Activated T-cell treated with anti-CD3 and anti-CD28 coated beads, Interleukin-2, amount 50 U/mL, for 72 hours (primary cell): ENCODE data around the gene SPNS3. TPM values are rescaled to one million over a fixed set of nuclear protein-coding genes. Genes with fewer than 3 reads are reported as not detected.

Experiments used
- ATAC-seq, 2 donors: fragments of 150-1000 bp; cut with Tn5 transposase; replicated peaks in 1 of 2; 2 replicates each; pipeline ENCODE4 v1.10.0; 2021; ENCODE audit warnings: moderate library complexity in 2 of 2, mild to moderate bottlenecking in 1 of 2
- DNase-seq, 2 donors: peaks; one replicate each; pipeline ENCODE4 v3.0.0; 2021 to 2022; ENCODE audit warnings: mixed read lengths in 1 of 2
- H3K27ac Mint-ChIP-seq: one replicate; pipeline ENCODE4 v1.8.0; 2022; ENCODE audit warnings: mild to moderate bottlenecking, moderate library complexity, mixed read lengths
- H3K27me3 Mint-ChIP-seq: one replicate; pipeline ENCODE4 v1.8.0; 2022; ENCODE audit warnings: low read depth, mixed read lengths
- H3K36me3 Mint-ChIP-seq, 2 donors: one replicate each; pipeline ENCODE4 v1.8.0; 2022; ENCODE audit warnings: mixed read lengths in 2 of 2, mild to moderate bottlenecking in 1 of 2; ENCODE audit not compliant: insufficient read depth in 2 of 2
- H3K4me1 Mint-ChIP-seq: one replicate; pipeline ENCODE4 v1.8.0; 2022; ENCODE audit warnings: low read depth, mixed read lengths
- H3K4me3 Mint-ChIP-seq, 2 donors: one replicate each; pipeline ENCODE4 v1.8.0; 2022; ENCODE audit warnings: mild to moderate bottlenecking in 2 of 2, mixed read lengths in 2 of 2, moderate library complexity in 2 of 2
- H3K9me3 Mint-ChIP-seq, 2 donors: one replicate each; pipeline ENCODE4 v1.8.0; 2022; ENCODE audit warnings: mixed read lengths in 2 of 2
- total RNA-seq, 2 donors: library from RNA; stranded (reverse); gene quantifications; one replicate each; pipeline ENCODE4 v1.2.3, GENCODE V29; 2022

The SPNS3 gene
- total RNA-seq, 2 donors from 2014 or later = 42.1 to 44.9 TPM

DNA sequence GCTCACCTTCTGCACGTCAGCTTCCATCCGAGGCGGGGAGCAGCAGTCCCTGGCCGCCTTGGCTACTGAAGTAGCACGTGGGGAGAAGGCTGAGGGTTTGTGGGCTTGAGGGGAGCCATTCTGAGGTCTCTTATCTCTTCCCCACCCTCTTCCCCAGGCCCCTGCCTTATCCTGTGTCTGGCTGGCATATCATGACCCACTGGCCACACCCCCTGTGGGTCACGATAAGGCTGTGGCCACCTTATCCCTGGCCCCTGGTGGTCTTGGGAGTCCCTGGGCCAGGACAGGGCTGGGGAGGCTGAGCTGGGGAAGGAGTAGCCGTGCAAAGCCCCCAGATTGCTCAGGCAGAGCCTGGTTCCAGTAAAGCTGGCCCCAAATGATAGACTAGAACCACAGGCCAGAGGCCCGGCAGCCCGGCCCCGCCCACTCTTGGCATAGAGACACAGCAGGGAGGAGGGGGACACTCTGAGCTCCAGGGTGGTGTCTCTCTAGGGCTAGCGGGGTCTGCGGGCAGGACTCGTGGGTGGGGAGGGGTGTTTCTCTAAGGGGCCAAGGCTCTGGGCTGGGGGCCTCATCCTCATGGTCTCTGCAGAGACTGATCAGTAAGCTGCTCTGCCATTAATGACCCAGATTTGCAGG lies 72.6 kb downstream of the SPNS3 start:
- H3K27ac Mint-ChIP-seq = no peak overlapping the region
- H3K36me3 Mint-ChIP-seq = no peaks in the 10 kb centered on the region
- no peaks in the 10 kb centered on the region for H3K9me3 Mint-ChIP-seq
- no peak overlapping the region for H3K4me3 Mint-ChIP-seq
- peaks cover 13% of the 10 kb centered on the region for H3K27me3 Mint-ChIP-seq
- peaks cover 34% of the 10 kb centered on the region for H3K4me1 Mint-ChIP-seq
- no peak for DNase-seq
- ATAC-seq = no peak

DNA sequence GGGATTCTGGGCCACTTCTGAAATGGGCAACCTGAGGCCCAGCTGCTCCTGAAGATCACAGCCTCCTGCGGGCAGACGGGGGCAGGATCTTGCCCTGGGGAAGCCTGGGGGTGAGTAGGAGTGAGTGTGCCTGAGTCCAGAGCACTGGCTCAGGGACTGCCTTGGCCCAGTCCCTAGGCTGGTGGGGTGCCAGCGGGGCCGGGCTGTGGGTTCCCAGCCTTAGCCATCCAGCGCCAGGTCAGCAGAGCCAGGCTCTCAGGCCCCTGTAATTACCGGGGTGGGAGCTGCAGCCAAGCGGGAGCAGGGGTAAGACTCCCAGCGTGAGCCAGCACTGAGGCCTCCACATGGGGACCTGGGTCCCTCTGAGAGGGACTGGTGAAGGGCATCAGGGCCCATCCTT lies 73.2 kb downstream of the SPNS3 start:
- ATAC-seq = no peak
- H3K27ac Mint-ChIP-seq = no peak overlapping the region
- peaks cover 34% of the 10 kb centered on the region for H3K4me1 Mint-ChIP-seq

DNA sequence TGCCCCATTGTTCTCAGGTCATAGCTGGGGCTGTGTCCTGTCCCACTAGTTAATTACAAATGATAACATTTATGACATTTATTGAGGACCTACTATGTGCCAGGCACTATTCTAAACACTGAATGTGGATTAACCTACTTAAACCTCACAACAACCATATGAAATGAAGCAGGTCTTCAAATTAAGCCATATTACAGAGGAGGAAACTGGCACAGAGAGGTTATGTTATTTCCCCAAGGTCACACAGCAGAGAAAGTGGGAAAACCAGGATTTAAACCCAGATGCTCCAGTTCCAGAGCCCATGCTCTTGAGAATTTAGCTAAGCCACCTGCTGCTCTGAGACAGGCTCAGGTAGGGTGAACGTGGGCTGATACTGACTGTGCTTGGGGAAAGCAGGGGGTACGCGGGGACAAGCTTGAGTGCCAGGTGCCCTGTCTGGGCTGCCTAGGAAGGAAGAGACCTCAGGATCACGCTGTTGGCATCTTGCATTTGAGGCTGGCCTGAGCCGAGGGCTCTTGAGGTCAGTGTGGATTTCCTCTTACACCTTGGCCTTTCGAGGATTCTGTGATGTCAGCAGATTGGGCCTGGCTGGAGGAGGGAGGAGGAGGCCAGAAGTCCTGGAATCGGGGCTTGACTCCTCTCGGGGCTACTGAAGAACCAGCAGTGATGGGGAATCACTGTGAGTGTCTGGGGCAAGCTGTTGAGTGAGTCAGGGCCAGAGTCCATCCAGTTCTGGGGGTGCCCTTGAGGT lies 73.8 kb downstream of the SPNS3 start:
- no peak overlapping the region for H3K4me3 Mint-ChIP-seq
- no peak for ATAC-seq
- no peaks in the 10 kb centered on the region for H3K36me3 Mint-ChIP-seq
- H3K4me1 Mint-ChIP-seq = peaks cover 34% of the 10 kb centered on the region
- H3K27ac Mint-ChIP-seq = no peak overlapping the region
- DNase-seq = no peak
- H3K9me3 Mint-ChIP-seq = no peaks in the 10 kb centered on the region
- peaks cover 4% of the 10 kb centered on the region for H3K27me3 Mint-ChIP-seq

More for the DNA sequence above, 73.2 kb downstream of the SPNS3 start:
- DNase-seq = no peak
- Mint-ChIP-seq H3K36me3 (no peaks in the 10 kb centered on the region), H3K27me3 (peaks cover 7% of the 10 kb centered on the region), H3K4me3 (no peak overlapping the region), H3K9me3 (no peaks in the 10 kb centered on the region)

DNA sequence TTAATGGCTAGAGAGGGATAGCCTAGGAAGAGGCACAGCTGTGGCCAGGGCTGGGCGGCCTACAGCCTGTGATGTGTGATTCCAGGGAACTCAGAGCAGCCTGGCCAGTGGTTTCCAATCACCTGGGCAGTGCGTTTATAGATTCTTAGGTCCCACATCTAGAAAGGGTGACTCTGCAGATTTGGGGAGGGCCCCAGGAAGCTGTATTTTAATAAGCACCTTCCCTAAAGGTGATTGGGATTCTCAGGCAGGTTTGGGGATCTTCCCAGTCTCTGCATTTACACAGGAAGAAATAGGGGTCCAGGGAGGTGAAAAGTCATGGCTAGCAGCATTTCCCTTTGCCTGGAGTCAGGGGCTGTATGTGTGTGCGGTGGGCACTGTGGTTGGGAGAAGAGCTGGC lies 74.5 kb downstream of the SPNS3 start:
- Mint-ChIP-seq H3K27me3 (no peaks in the 10 kb centered on the region), H3K27ac (no peak overlapping the region)

DNA sequence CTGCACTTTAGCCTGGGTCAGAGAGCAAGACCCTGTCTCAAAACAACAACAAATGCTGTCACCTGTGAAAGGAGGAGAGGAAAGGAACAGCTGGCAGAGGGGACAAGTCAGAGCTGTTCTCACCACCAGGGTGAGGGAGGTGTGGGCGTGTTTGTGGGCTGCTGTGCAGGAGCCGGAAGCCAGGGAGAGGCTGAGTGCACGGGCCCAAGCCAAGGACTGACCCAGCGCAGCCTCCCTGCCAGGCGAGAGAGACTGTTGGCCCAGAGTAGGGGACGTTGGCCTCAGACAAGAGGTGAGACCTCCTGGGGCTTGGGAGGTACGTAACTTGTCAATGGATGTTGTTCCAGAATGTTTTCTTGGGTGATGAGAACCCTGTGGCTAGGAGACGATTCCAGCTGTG lies 75.7 kb downstream of the SPNS3 start:
- H3K4me3 Mint-ChIP-seq = no peak overlapping the region
- ATAC-seq (peak; percentile 73 to 76), DNase-seq (peak; percentile 49 to 50)
- H3K36me3 Mint-ChIP-seq = no peaks in the 10 kb centered on the region
- H3K9me3 Mint-ChIP-seq = no peaks in the 10 kb centered on the region
- H3K27ac Mint-ChIP-seq = no peak overlapping the region
- H3K27me3 Mint-ChIP-seq = no peaks in the 10 kb centered on the region
- peaks cover 23% of the 10 kb centered on the region for H3K4me1 Mint-ChIP-seq

More for the DNA sequence above, 74.5 kb downstream of the SPNS3 start:
- no peaks in the 10 kb centered on the region for H3K36me3 Mint-ChIP-seq
- H3K4me3 Mint-ChIP-seq = no peak overlapping the region
- ATAC-seq = no peak
- no peak for DNase-seq
- H3K9me3 Mint-ChIP-seq = no peaks in the 10 kb centered on the region
- peaks cover 34% of the 10 kb centered on the region for H3K4me1 Mint-ChIP-seq

DNA sequence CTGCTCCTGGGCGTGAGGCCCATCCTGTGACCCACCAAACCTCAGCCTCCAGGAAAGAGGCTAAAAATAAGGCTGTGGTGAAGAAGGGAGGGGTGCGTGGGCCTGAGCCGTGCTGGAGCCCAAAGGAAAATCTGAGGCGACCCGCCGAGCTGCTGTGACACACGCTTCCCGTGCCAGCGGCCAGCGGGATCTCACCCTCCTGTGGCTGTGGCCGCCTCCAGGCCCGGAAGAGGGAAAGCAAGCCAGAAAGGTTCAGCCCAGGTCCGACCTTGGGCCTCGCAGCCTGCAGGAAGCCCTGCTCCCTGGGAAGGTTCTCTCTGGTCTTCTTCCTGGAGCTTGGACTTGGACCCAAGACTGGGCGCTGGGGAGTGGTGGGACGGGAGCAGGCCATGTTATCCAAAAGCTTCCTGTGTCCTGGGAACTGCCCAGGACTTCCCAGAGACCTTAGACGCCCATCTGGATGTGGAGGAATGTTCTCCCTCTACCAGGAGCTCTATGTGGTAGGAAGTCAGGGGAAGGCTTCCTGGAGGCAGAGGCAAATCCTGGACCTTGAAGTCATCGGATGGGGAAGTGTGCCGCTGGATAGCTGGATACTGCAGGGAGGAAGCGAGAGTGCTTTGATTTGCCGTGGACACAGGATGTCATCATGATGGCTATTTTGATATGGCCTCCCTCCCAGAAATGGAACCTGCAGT lies 76.3 kb downstream of the SPNS3 start:
- DNase-seq (no peak), ATAC-seq (no peak)
- H3K9me3 Mint-ChIP-seq = no peaks in the 10 kb centered on the region
- H3K27ac Mint-ChIP-seq = no peak overlapping the region
- H3K27me3 Mint-ChIP-seq = no peaks in the 10 kb centered on the region
- H3K4me3 Mint-ChIP-seq = no peak overlapping the region
- H3K36me3 Mint-ChIP-seq = no peaks in the 10 kb centered on the region
- H3K4me1 Mint-ChIP-seq = peaks cover 17% of the 10 kb centered on the region

DNA sequence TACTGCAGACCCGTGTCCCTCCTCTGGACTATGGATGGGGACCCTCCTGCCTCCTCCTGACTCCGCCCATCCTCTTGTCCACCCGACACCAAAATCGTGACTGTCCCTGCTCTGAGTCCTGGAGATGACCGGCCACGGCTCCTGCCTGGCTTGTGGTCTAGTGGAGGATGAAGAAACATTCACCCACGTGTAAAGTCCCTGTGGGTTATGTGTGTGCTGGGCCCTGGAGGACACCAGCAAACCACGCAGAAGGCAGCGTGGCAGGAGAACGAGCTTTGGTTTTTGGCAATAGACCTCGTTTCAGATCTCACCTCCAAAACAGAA lies 76.8 kb downstream of the SPNS3 start:
- DNase-seq = no peak
- Mint-ChIP-seq H3K4me3 (no peak overlapping the region), H3K27me3 (no peaks in the 10 kb centered on the region), H3K9me3 (no peaks in the 10 kb centered on the region), H3K36me3 (no peaks in the 10 kb centered on the region), H3K27ac (no peak overlapping the region), H3K4me1 (peaks cover 15% of the 10 kb centered on the region)
- no peak for ATAC-seq

DNA sequence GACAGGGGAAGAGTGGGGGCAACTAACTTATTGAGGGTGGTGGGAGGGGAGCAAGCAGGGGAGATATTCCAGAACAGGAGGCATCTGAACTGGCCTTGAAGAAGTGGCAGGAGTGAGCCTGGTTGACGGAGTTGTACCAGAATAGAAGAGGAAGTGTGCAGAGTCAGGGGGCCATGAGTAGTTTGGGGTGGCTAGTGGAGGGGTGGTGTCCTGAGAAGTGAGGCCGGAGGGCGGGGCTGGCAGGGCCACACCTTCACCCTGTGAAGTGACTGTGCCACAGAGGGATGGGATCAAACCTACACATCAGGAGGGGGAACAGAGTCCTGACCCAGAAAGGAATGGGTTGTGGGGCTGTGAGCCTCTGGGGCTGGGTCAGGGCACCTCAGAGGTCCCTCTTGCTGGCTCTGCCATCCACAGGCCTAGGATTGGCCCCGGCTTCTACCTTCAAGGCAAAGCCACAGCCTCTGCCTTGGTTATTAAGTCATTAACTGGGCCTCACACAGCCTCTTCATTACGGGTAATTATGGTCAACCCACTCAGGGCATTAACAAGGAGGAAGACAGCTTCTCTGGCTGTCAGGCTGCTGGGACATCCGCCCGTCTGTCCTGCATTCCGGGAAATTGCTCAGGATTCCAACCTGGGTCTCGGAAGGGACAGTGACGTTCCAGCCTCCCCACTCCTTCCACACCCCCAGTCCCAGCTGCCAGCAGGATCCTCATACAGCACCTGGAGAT lies 77.6 kb downstream of the SPNS3 start:
- peaks cover 15% of the 10 kb centered on the region for H3K4me1 Mint-ChIP-seq
- no peaks in the 10 kb centered on the region for H3K36me3 Mint-ChIP-seq
- H3K27ac Mint-ChIP-seq = no peak overlapping the region
- H3K9me3 Mint-ChIP-seq = no peaks in the 10 kb centered on the region
- no peak overlapping the region for H3K4me3 Mint-ChIP-seq
- ATAC-seq = no peak
- no peak for DNase-seq
- H3K27me3 Mint-ChIP-seq = no peaks in the 10 kb centered on the region

DNA sequence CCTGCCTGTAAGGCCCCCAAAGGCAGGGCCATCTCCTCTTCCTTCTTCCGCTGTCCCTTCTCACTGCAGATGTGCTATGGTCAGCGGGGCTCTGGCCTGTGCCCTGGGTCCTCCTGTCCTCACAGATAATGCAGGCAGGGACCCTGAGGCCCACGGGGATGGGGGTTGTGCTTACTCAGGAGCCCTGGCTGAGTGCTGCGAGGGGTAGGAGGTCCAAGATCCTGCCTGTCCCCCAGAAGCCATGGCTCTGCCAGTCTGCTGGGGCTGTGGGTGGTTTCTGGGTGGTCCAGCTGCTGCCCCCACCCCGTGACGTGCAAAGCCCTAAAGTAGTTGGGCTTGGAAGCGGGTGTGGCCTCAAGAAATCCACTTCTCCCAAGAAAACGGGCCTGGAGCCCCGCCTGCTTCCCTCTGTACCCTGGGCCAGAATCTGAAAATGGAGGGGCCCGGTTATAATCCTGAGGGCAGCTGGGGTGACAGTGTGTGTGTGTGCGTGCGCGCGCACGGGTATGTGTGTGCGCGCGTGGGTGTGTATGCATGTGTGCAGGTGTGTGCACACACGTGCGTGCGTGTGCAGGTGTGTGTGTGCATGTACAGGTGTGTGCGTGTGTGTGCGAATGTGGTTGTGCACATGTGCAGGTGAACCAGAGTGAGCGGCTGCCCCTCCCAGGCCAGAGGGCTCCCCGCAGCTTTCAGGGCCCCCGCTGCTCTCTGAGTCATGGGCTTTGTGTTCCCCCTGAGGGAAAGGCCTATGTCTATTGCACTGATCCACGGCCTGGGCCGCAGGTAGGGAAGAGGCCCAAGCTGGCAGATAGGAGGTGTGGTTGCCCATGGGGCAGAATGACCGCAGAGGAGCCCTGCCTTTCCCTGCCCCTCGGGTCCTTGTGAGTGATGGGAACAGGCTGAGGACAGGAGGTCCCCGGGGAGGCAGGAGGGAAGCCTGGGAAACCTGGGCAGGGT lies 78.7 kb downstream of the SPNS3 start:
- DNase-seq (no peak), ATAC-seq (no peak)
- peaks cover 15% of the 10 kb centered on the region for H3K4me1 Mint-ChIP-seq
- no peak overlapping the region for H3K4me3 Mint-ChIP-seq
- no peak overlapping the region for H3K27ac Mint-ChIP-seq
- no peaks in the 10 kb centered on the region for H3K36me3 Mint-ChIP-seq
- no peaks in the 10 kb centered on the region for H3K27me3 Mint-ChIP-seq
- H3K9me3 Mint-ChIP-seq = no peaks in the 10 kb centered on the region

DNA sequence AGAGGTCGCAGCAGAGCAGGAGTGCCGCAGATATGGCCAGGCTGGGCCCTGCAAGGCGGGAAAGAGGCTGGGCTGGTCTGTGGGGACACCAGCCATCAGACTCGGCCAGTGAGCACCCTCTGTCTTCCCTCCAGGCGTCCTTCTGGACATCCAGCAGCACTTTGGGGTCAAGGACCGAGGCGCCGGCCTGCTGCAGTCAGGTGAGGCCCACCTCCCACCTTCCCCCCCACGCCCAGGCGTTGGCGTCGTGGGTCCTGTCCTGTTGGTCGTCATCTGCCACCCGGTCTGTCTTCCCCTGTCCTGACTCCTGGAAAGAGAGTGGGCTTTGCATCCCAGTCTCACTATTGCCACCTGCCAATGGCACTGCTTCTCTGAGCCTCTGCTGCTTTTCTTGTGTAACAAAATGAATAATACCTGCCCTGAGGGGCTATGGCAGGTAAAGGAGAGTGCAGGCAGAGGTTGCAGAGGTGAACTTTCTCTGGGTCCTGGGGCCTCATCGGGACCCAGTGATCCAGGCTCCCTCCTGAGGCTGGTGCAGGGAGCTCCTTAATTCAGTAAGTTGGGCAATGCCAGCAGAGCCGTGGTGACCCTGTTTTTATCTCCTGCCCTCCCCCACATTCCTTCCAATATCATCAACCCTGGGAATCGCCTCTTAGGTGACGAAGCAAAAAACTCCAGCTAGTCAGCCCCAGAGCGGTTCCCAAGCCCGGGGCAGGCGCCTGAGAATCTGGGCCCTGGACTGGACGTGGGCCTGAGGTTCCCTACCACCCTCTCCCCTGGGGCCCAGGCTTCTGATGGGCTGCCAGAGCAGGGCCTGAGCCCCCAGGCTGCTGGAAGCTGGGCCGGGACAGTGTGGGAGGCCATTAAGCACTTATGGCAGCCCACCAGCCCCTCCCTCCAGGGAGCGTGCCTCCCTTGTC lies 79.6 kb downstream of the SPNS3 start:
- Mint-ChIP-seq H3K9me3 (no peaks in the 10 kb centered on the region), H3K4me1 (peaks cover 15% of the 10 kb centered on the region), H3K36me3 (no peaks in the 10 kb centered on the region), H3K27ac (no peak overlapping the region), H3K4me3 (no peak overlapping the region), H3K27me3 (no peaks in the 10 kb centered on the region)
- no peak for ATAC-seq
- DNase-seq = no peak

DNA sequence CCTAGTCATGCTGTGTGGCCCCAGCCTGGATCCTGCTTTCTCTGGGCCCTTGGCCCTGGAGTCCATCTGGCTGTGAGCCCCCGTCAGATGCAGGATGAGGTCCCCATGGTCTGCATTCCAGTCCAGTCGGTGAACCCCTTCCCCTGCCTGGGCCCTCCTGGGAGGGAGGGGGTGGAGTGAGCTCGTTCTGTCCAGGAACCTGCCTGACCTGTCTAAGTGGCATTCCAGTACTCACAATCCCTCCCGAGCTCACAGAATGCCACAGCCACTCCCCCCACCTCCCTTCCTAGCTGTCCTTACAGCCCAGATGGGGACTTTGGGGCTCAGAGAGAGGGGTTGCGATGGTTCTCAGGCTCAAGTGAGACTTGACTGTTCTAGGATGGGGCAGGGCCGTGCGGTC lies 80.5 kb downstream of the SPNS3 start:
- Mint-ChIP-seq H3K9me3 (no peaks in the 10 kb centered on the region), H3K4me3 (no peak overlapping the region), H3K4me1 (peaks cover 7% of the 10 kb centered on the region), H3K27me3 (no peaks in the 10 kb centered on the region), H3K36me3 (no peaks in the 10 kb centered on the region), H3K27ac (no peak overlapping the region)
- DNase-seq (no peak), ATAC-seq (no peak)
